T follicular helper cell (primary cell): ENCODE results near the gene CAT.

Experiments used
- DNase-seq: peaks from one replicate; pipeline ENCODE4 v3.0.0-alpha.2; 2020; ENCODE audit warnings: low read depth

CAT gene

GRCh38 chr11:34425360-34425759, 13.4 kb upstream of the CAT start:
- DNase-seq, result no peak

GRCh38 chr11:34425867-34426266, 12.9 kb upstream of the CAT start:
- no peak for DNase-seq

GRCh38 chr11:34426766-34427185, 12.0 kb upstream of the CAT start:
- DNase-seq, result no peak

- DNase-seq, result no peak
Observed at GRCh38 chr11:34427186-34427805, 11.4 kb upstream of the CAT start.

GRCh38 chr11:34431979-34432378, 6.8 kb upstream of the CAT start:
- DNase-seq, result no peak

- DNase-seq, result no peak
Observed at GRCh38 chr11:34432822-34433221, 5.9 kb upstream of the CAT start.

GRCh38 chr11:34433899-34434298, 4.8 kb upstream of the CAT start:
- DNase-seq, result no peak

- DNase-seq, result no peak
Observed at GRCh38 chr11:34437224-34438125, 1.3 kb upstream of the CAT start.

- DNase-seq, result no peak
Observed at GRCh38 chr11:34439610-34440198, 970 bp downstream of the CAT start.

GRCh38 chr11:34441814-34442213, 3.1 kb downstream of the CAT start:
- DNase-seq, result no peak

GRCh38 chr11:34443136-34443535, 4.4 kb downstream of the CAT start:
- no peak for DNase-seq

- DNase-seq, result no peak
Observed at GRCh38 chr11:34444428-34444827, 5.7 kb downstream of the CAT start.

- DNase-seq, result no peak
Observed at GRCh38 chr11:34445956-34446355, 7.2 kb downstream of the CAT start.

GRCh38 chr11:34446386-34446785, 7.7 kb downstream of the CAT start:
- DNase-seq, result no peak

- DNase-seq, result no peak
Observed at GRCh38 chr11:34447044-34447443, 8.3 kb downstream of the CAT start.

- no peak for DNase-seq
Observed at GRCh38 chr11:34448223-34448994, 9.7 kb downstream of the CAT start.

GRCh38 chr11:34449013-34449412, 10.3 kb downstream of the CAT start:
- no peak for DNase-seq

- no peak for DNase-seq
Observed at GRCh38 chr11:34451053-34451452, 12.3 kb downstream of the CAT start.

- DNase-seq, result no peak
Observed at GRCh38 chr11:34454308-34455032, 15.7 kb downstream of the CAT start.

- DNase-seq, result no peak
Observed at GRCh38 chr11:34457607-34458006, 18.9 kb downstream of the CAT start.

GRCh38 chr11:34458525-34458924, 19.8 kb downstream of the CAT start:
- DNase-seq, result no peak
